Mesenchymal stem cell (in vitro differentiated cells and primary cell): Measurements from ENCODE around the gene PPP2R5B.

Source experiments
- DNase-seq: peaks from one replicate; pipeline ENCODE4 v3.0.0-alpha.2; 2013
- H2AFZ ChIP-seq: one replicate; pipeline ENCODE4 v1.6.1; 2013; ENCODE audit warnings: low read depth, mild to moderate bottlenecking, control low read depth, inconsistent platforms, low read length, moderate library complexity
- H2AK5ac ChIP-seq: 2 replicates; pipeline ENCODE4 v1.6.1; 2013; ENCODE audit warnings: low read length, moderate library complexity, mild to moderate bottlenecking, inconsistent platforms; ENCODE audit not compliant: severe bottlenecking
- H2BK120ac ChIP-seq: one replicate; pipeline ENCODE4 v1.6.1; 2013; ENCODE audit warnings: low read depth, mild to moderate bottlenecking, inconsistent platforms, low read length, moderate library complexity
- H2BK12ac ChIP-seq, 2 experiments: one replicate each; pipeline ENCODE4 v1.6.1; 2013; ENCODE audit warnings: inconsistent platforms in 2 of 2, low read length in 2 of 2, mild to moderate bottlenecking in 2 of 2, moderate library complexity in 2 of 2, control low read depth in 1 of 2
- H2BK15ac ChIP-seq: one replicate; pipeline ENCODE4 v1.6.1; 2013; ENCODE audit warnings: mild to moderate bottlenecking, low read depth, inconsistent platforms; ENCODE audit not compliant: poor library complexity, severe bottlenecking
- H2BK5ac ChIP-seq: 2 replicates; pipeline ENCODE4 v1.6.1; 2013; ENCODE audit warnings: low read depth, mild to moderate bottlenecking, low read length, control low read depth, inconsistent platforms; ENCODE audit not compliant: poor library complexity, severe bottlenecking
- H3K14ac ChIP-seq, 2 experiments: one replicate each; pipeline ENCODE4 v1.6.1; 2013; ENCODE audit warnings: inconsistent platforms in 2 of 2, low read length in 2 of 2, control low read depth in 1 of 2, mild to moderate bottlenecking in 1 of 2, moderate library complexity in 1 of 2
- H3K18ac ChIP-seq, 2 experiments: one replicate each; pipeline ENCODE4 v1.6.1; 2013; ENCODE audit warnings: inconsistent platforms in 2 of 2, low read length in 2 of 2, control low read depth in 1 of 2, low read depth in 1 of 2, mild to moderate bottlenecking in 1 of 2
- H3K23ac ChIP-seq, 2 experiments: one replicate each; pipeline ENCODE4 v1.6.1; 2013; ENCODE audit warnings: inconsistent platforms in 2 of 2, low read length in 2 of 2, mild to moderate bottlenecking in 2 of 2, moderate library complexity in 2 of 2, control low read depth in 1 of 2
- H3K27ac ChIP-seq: 2 replicates; pipeline ENCODE4 v1.5.1; 2013; ENCODE audit warnings: mild to moderate bottlenecking, moderate library complexity, low read length, control low read depth, inconsistent platforms; ENCODE audit not compliant: poor library complexity, severe bottlenecking
- H3K27me3 ChIP-seq, 2 experiments: 2 replicates each; pipeline versions ENCODE4 v1.6.1 to v1.7.0; 2013; ENCODE audit warnings: low read length in 2 of 2, mild to moderate bottlenecking in 2 of 2, moderate library complexity in 2 of 2, control low read depth in 1 of 2, inconsistent platforms in 1 of 2; ENCODE audit not compliant: control insufficient read depth in 1 of 2, insufficient read depth in 1 of 2
- H3K36me3 ChIP-seq, 2 experiments: 2 replicates each; pipeline versions ENCODE4 v1.6.1 to v1.7.0; 2013; ENCODE audit warnings: low read length in 2 of 2, control low read depth in 1 of 2, inconsistent platforms in 1 of 2, low read depth in 1 of 2, mild to moderate bottlenecking in 1 of 2; ENCODE audit not compliant: insufficient read depth in 2 of 2, control insufficient read depth in 1 of 2
- H3K4ac ChIP-seq, 2 experiments: one replicate each; pipeline ENCODE4 v1.6.1; 2013; ENCODE audit warnings: inconsistent platforms in 2 of 2, low read length in 2 of 2, mild to moderate bottlenecking in 2 of 2, moderate library complexity in 2 of 2, control low read depth in 1 of 2, low read depth in 1 of 2
- H3K4me1 ChIP-seq: 2 replicates; pipeline ENCODE4 v1.6.1; 2013; ENCODE audit warnings: low read depth, low read length, control low read depth; ENCODE audit not compliant: control insufficient read depth, insufficient read depth
- H3K4me2 ChIP-seq: 2 replicates; pipeline ENCODE4 v1.6.1; 2013; ENCODE audit warnings: low read length, mild to moderate bottlenecking, inconsistent platforms; ENCODE audit not compliant: poor library complexity, severe bottlenecking
- H3K4me3 ChIP-seq, 2 experiments: 2 replicates each; pipeline versions ENCODE4 v1.5.1 to v1.7.0; 2013; ENCODE audit warnings: low read length in 2 of 2, mild to moderate bottlenecking in 2 of 2, control low read depth in 1 of 2, low read depth in 1 of 2; ENCODE audit not compliant: insufficient read depth in 1 of 2
- H3K79me1 ChIP-seq: replicated peaks from 2 replicates; pipeline ENCODE4 v1.6.1; 2013; ENCODE audit warnings: mild to moderate bottlenecking, control low read depth, low read length, inconsistent platforms; ENCODE audit not compliant: poor library complexity, severe bottlenecking
- H3K9ac ChIP-seq: 2 replicates; pipeline ENCODE4 v1.7.0; 2013; ENCODE audit warnings: mild to moderate bottlenecking, low read length, moderate library complexity
- H3K9me3 ChIP-seq: 2 replicates; pipeline ENCODE4 v1.7.0; 2013; ENCODE audit warnings: mild to moderate bottlenecking, low read length; ENCODE audit not compliant: control insufficient read depth
- H4K8ac ChIP-seq: one replicate; pipeline ENCODE4 v1.6.1; 2013; ENCODE audit warnings: inconsistent platforms, mild to moderate bottlenecking, low read length, moderate library complexity
- H4K91ac ChIP-seq: one replicate; pipeline ENCODE4 v1.6.1; 2013; ENCODE audit warnings: mild to moderate bottlenecking, low read length, inconsistent platforms
- WGBS: methylation state at CpG from one replicate; pipeline ENCODE4 v1.1.7; 2013; ENCODE audit warnings: mixed read lengths; 5-methylcytosine and 5-hydroxymethylcytosine counted together

Gene PPP2R5B

GRCh38 chr11:64892411-64892831, 32.1 kb upstream of the PPP2R5B start:
- Histone ChIP-seq H3K4me3 (no peak overlapping the region), H2BK12ac (no peak overlapping the region), H3K14ac (no peak overlapping the region), H2BK120ac (no peak overlapping the region), H3K4me1 (peaks cover 27% of the 10 kb centered on the region), H3K9me3 (no peaks in the 10 kb centered on the region), H3K27me3 (no peaks in the 10 kb centered on the region), H2AK5ac (no peak overlapping the region), H2BK15ac (no peak overlapping the region), H3K18ac (no peak overlapping the region), H3K23ac (no peak overlapping the region), H3K4me2 (no peak overlapping the region), H3K27ac (no peak overlapping the region), H2BK5ac (no peak overlapping the region), H3K36me3 (peaks cover 28 to 29% of the 10 kb centered on the region in 2 experiments), H3K9ac (no peak overlapping the region), H3K4ac (no peak overlapping the region), H3K79me1 (no peaks in the 10 kb centered on the region), H2AFZ (no peak overlapping the region), H4K8ac (no peak overlapping the region), H4K91ac (peak overlapping the region; percentile 40)
- WGBS: 90% methylated on average over 11 of the region's 11 CpGs
- no peak for DNase-seq

GRCh38 chr11:64892838-64893193, 31.7 kb upstream of the PPP2R5B start:
- H3K4me2 ChIP-seq: no peak overlapping the region
- no peak overlapping the region for H2AFZ ChIP-seq
- peaks cover 30 to 33% of the 10 kb centered on the region in 2 experiments for H3K36me3 ChIP-seq
- no peak for DNase-seq
- H3K4ac ChIP-seq: no peak overlapping the region
- H2AK5ac ChIP-seq: peak overlapping the region; percentile 34
- no peaks in the 10 kb centered on the region for H3K79me1 ChIP-seq
- H2BK5ac ChIP-seq: no peak overlapping the region
- no peak overlapping the region for H3K18ac ChIP-seq
- H2BK120ac ChIP-seq: no peak overlapping the region
- H4K8ac ChIP-seq: no peak overlapping the region
- no peak overlapping the region for H2BK12ac ChIP-seq
- peaks cover 25% of the 10 kb centered on the region for H3K4me1 ChIP-seq
- no peak overlapping the region for H3K4me3 ChIP-seq
- H3K27ac ChIP-seq: no peak overlapping the region
- H4K91ac ChIP-seq: no peak overlapping the region
- H3K14ac ChIP-seq: no peak overlapping the region
- WGBS: 95% methylated on average over 10 of the region's 10 CpGs
- no peak overlapping the region for H2BK15ac ChIP-seq
- H3K9ac ChIP-seq: no peak overlapping the region
- no peaks in the 10 kb centered on the region for H3K9me3 ChIP-seq
- H3K23ac ChIP-seq: no peak overlapping the region
- no peaks in the 10 kb centered on the region for H3K27me3 ChIP-seq

- no peak for DNase-seq
- Histone ChIP-seq H3K23ac (no peak overlapping the region), H3K4me1 (peaks cover 20% of the 10 kb centered on the region), H3K14ac (no peak overlapping the region), H3K9ac (no peak overlapping the region), H3K9me3 (no peaks in the 10 kb centered on the region), H3K18ac (peak overlapping the region in 1 of 2 experiments; percentile 86), H3K36me3 (peaks cover 37 to 39% of the 10 kb centered on the region in 2 experiments), H3K4me3 (no peak overlapping the region), H3K4ac (no peak overlapping the region), H2BK12ac (peak overlapping the region in 1 of 2 experiments; percentile 25), H2AK5ac (no peak overlapping the region), H2BK5ac (no peak overlapping the region), H3K4me2 (no peak overlapping the region), H2BK120ac (no peak overlapping the region), H3K79me1 (no peaks in the 10 kb centered on the region), H4K8ac (no peak overlapping the region), H2BK15ac (no peak overlapping the region), H3K27ac (no peak overlapping the region), H4K91ac (peak overlapping the region; percentile 3), H3K27me3 (no peaks in the 10 kb centered on the region), H2AFZ (no peak overlapping the region)
- WGBS: 92% methylated on average over 25 of the region's 25 CpGs
Observed at GRCh38 chr11:64893194-64894069, 31.1 kb upstream of the PPP2R5B start.

- Histone ChIP-seq H4K8ac (no peak overlapping the region), H2AFZ (peak overlapping the region; percentile 32), H2AK5ac (no peak overlapping the region), H3K27me3 (no peaks in the 10 kb centered on the region), H3K27ac (no peak overlapping the region), H3K36me3 (peaks cover 43 to 46% of the 10 kb centered on the region in 2 experiments), H2BK12ac (peak overlapping the region in 1 of 2 experiments; percentile 68), H3K18ac (peak overlapping the region in 1 of 2 experiments; percentile 86), H3K23ac (no peak overlapping the region), H4K91ac (no peak overlapping the region), H3K9me3 (no peaks in the 10 kb centered on the region), H3K4ac (peak overlapping the region in 1 of 2 experiments; percentile 41), H3K79me1 (no peaks in the 10 kb centered on the region), H3K9ac (no peak overlapping the region), H3K4me2 (no peak overlapping the region), H2BK5ac (no peak overlapping the region), H2BK120ac (no peak overlapping the region), H2BK15ac (no peak overlapping the region), H3K4me1 (peaks cover 14% of the 10 kb centered on the region), H3K4me3 (no peak overlapping the region), H3K14ac (peak overlapping the region in 1 of 2 experiments; percentile 37)
- 42% methylated on average over 12 of the region's 14 CpGs for WGBS
- peak; percentile 66 for DNase-seq
Observed at GRCh38 chr11:64894070-64894811, 30.2 kb upstream of the PPP2R5B start.
